SK-N-SH treated with all-trans-retinoic acid at 6 μM for 48 hours (cell line): ENCODE measurements around the gene FAT1.
"Not testable (repeated sequence)": the region's sequence is repeated elsewhere in the genome, so short reads cannot be mapped to it uniquely, and the experiment has no call there.

Experiments used
- ATAC-seq: fragments of 200-7000 bp; cut with Tn5 transposase; 3 replicates; pipeline ENCODE4 v1.9.1; 2020; ENCODE audit warnings: mild to moderate bottlenecking, moderate library complexity
- BACH2 ChIP-seq: fragments of 250-450 bp; sonication (Bioruptor Pico); IDR thresholded peaks from 2 replicates; pipeline ENCODE4 v1.9.0; 2021; ENCODE audit warnings: mild to moderate bottlenecking, borderline replicate concordance
- CSDC2 ChIP-seq: fragments of 250-450 bp; sonication (Bioruptor Pico); IDR thresholded peaks from 2 replicates; pipeline ENCODE4 v1.5.0; 2020; ENCODE audit warnings: mild to moderate bottlenecking, moderate library complexity
- ESRRG ChIP-seq: fragments of 250-450 bp; sonication (Bioruptor Pico); IDR thresholded peaks from 2 replicates; pipeline ENCODE4 v1.6.1; 2021; ENCODE audit warnings: mild to moderate bottlenecking
- GLIS3 ChIP-seq: fragments of 250-450 bp; sonication (Bioruptor Pico); IDR thresholded peaks from 2 replicates; pipeline ENCODE4 v1.5.0; 2020; ENCODE audit warnings: mild to moderate bottlenecking, moderate library complexity
- ISL1 ChIP-seq: fragments of 250-450 bp; sonication (Bioruptor Pico); IDR thresholded peaks from 2 replicates; pipeline ENCODE4 v2.1.2; 2022; ENCODE audit warnings: mild to moderate bottlenecking, moderate library complexity
- OSR1 ChIP-seq: fragments of 250-450 bp; sonication (Bioruptor Pico); IDR thresholded peaks from 2 replicates; pipeline ENCODE4 v1.8.0; 2022; ENCODE audit warnings: moderate library complexity, mild to moderate bottlenecking, inconsistent platforms
- PPARA ChIP-seq: fragments of 250-450 bp; sonication (Bioruptor Pico); IDR thresholded peaks from 2 replicates; pipeline ENCODE4 v1.5.0; 2020; ENCODE audit warnings: mild to moderate bottlenecking, borderline replicate concordance
- RARB ChIP-seq: fragments of 250-450 bp; sonication (Bioruptor Pico); IDR thresholded peaks from 2 replicates; pipeline ENCODE4 v1.8.0; 2021; ENCODE audit warnings: mild to moderate bottlenecking, moderate library complexity
- SNAI2 ChIP-seq: fragments of 250-450 bp; sonication (Bioruptor Pico); IDR thresholded peaks from 2 replicates; pipeline ENCODE4 v1.5.0; 2020; ENCODE audit warnings: mild to moderate bottlenecking, moderate library complexity
- TCF4 ChIP-seq: fragments of 250-450 bp; sonication (Bioruptor Pico); IDR thresholded peaks from 2 replicates; pipeline ENCODE4 v1.8.0; 2021; ENCODE audit warnings: mild to moderate bottlenecking, moderate library complexity, borderline replicate concordance
- TOX ChIP-seq: fragments of 250-450 bp; sonication (Bioruptor Pico); IDR thresholded peaks from 2 replicates; pipeline ENCODE4 v1.8.0; 2021; ENCODE audit warnings: mild to moderate bottlenecking, moderate library complexity, borderline replicate concordance
- TSHZ2 ChIP-seq: fragments of 250-450 bp; sonication (Bioruptor Pico); IDR thresholded peaks from 2 replicates; pipeline ENCODE4 v1.5.0; 2020; ENCODE audit warnings: mild to moderate bottlenecking, moderate library complexity
- ZC3H10 ChIP-seq: fragments of 250-450 bp; sonication (Bioruptor Pico); IDR thresholded peaks from 2 replicates; pipeline ENCODE4 v1.5.1; 2021; ENCODE audit warnings: mild to moderate bottlenecking, moderate library complexity
- ZFP3 ChIP-seq: fragments of 250-450 bp; sonication (Bioruptor Pico); IDR thresholded peaks from 2 replicates; pipeline ENCODE4 v1.5.0; 2020; ENCODE audit warnings: mild to moderate bottlenecking, moderate library complexity
- ZFP30 ChIP-seq: fragments of 450-650 bp; formaldehyde crosslinking; IDR thresholded peaks from 2 replicates; pipeline ENCODE4 v1.5.0; 2022; ENCODE audit warnings: mild to moderate bottlenecking, moderate library complexity
- ZNF565 ChIP-seq: fragments of 450-650 bp; formaldehyde crosslinking; conservative IDR thresholded peaks from 2 replicates; pipeline ENCODE4 v1.5.0; 2020; ENCODE audit warnings: low read depth, mild to moderate bottlenecking, moderate library complexity
- ZNF70 ChIP-seq: fragments of 450-650 bp; formaldehyde crosslinking; IDR thresholded peaks from 2 replicates; pipeline ENCODE4 v1.5.0; 2020; ENCODE audit warnings: mild to moderate bottlenecking, moderate library complexity
- ZNF8 ChIP-seq: fragments of 450-650 bp; formaldehyde crosslinking; IDR thresholded peaks from 2 replicates; pipeline ENCODE4 v1.5.0; 2020; ENCODE audit warnings: mild to moderate bottlenecking, moderate library complexity
- TF ChIP-seq, protein P1 (sequence below): fragments of 250-450 bp; sonication (Bioruptor Pico); IDR thresholded peaks from 2 replicates; pipeline ENCODE4 v1.8.0; 2021; ENCODE audit warnings: low read depth, mild to moderate bottlenecking, moderate library complexity, borderline replicate concordance
- TF ChIP-seq, protein P2 (sequence below): fragments of 250-450 bp; sonication (Bioruptor Pico); IDR thresholded peaks from 2 replicates; pipeline ENCODE4 v1.5.1; 2021; ENCODE audit warnings: mild to moderate bottlenecking, moderate library complexity
- TF ChIP-seq, protein P3 (sequence below): fragments of 250-450 bp; sonication (Bioruptor Pico); IDR thresholded peaks from 2 replicates; pipeline ENCODE4 v1.5.1; 2020; ENCODE audit warnings: low read depth, mild to moderate bottlenecking, moderate library complexity

FAT1 gene

GRCh38 chr4:186660403-186660802, 63.3 kb downstream of the FAT1 start:
- TF ChIP-seq ZNF565 (CRISPR knock-in tag), result no peak
- TF ChIP-seq ZNF8, result no peak
- TF ChIP-seq, protein P1, sequence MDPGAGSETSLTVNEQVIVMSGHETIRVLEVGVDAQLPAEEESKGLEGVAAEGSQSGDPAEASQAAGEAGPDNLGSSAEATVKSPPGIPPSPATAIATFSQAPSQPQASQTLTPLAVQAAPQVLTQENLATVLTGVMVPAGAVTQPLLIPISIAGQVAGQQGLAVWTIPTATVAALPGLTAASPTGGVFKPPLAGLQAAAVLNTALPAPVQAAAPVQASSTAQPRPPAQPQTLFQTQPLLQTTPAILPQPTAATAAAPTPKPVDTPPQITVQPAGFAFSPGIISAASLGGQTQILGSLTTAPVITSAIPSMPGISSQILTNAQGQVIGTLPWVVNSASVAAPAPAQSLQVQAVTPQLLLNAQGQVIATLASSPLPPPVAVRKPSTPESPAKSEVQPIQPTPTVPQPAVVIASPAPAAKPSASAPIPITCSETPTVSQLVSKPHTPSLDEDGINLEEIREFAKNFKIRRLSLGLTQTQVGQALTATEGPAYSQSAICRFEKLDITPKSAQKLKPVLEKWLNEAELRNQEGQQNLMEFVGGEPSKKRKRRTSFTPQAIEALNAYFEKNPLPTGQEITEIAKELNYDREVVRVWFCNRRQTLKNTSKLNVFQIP (CRISPR knock-in tag), result no peak
- TF ChIP-seq PPARA (CRISPR knock-in tag), result no peak
- ATAC-seq, result no peak

GRCh38 chr4:186659935-186660334, 63.7 kb downstream of the FAT1 start:
- TF ChIP-seq TCF4 (CRISPR knock-in tag) (no peak), BACH2 (no peak), TOX (CRISPR knock-in tag) (no peak), ISL1 (CRISPR knock-in tag) (no peak), ESRRG (no peak), OSR1 (no peak), ZFP3 (CRISPR knock-in tag) (no peak), CSDC2 (CRISPR knock-in tag) (no peak)
- TF ChIP-seq, protein P2, sequence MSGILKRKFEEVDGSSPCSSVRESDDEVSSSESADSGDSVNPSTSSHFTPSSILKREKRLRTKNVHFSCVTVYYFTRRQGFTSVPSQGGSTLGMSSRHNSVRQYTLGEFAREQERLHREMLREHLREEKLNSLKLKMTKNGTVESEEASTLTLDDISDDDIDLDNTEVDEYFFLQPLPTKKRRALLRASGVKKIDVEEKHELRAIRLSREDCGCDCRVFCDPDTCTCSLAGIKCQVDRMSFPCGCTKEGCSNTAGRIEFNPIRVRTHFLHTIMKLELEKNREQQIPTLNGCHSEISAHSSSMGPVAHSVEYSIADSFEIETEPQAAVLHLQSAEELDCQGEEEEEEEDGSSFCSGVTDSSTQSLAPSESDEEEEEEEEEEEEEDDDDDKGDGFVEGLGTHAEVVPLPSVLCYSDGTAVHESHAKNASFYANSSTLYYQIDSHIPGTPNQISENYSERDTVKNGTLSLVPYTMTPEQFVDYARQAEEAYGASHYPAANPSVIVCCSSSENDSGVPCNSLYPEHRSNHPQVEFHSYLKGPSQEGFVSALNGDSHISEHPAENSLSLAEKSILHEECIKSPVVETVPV (CRISPR knock-in tag), result no peak

GRCh38 chr4:186659456-186659855, 64.2 kb downstream of the FAT1 start:
- ATAC-seq, result not testable (repeated sequence)

More at GRCh38 chr4:186659935-186660334, 63.7 kb downstream of the FAT1 start:
- no peak for ATAC-seq

DNA sequence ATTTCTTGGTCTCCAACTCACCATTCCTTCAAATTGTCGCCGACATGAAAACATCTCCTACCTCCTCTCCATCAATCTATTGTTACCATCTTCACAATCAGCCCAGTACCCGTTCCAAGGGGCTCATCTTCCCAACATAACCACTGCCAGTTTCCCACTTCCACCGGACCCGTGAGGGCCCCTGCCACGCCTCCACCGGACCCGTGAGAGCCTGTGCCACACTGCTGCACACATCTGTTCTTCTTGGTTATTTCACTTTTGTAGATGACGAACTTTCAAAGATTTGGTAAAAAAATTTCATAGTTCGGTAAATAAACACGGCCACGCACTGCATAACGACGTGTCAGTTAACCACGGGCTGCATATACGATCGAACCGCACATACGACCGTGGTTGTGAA, 65.0 kb downstream of the FAT1 start:
- no peak for ATAC-seq
- TF ChIP-seq ESRRG (no peak), RARB (CRISPR knock-in tag) (no peak), ZNF70 (CRISPR knock-in tag) (no peak), GLIS3 (CRISPR knock-in tag) (no peak), ZNF8 (no peak), ZFP3 (CRISPR knock-in tag) (no peak), TSHZ2 (no peak), SNAI2 (no peak), OSR1 (no peak), ZNF565 (CRISPR knock-in tag) (no peak), ZC3H10 (CRISPR knock-in tag) (no peak), ZFP30 (CRISPR knock-in tag) (no peak), BACH2 (no peak), TCF4 (CRISPR knock-in tag) (no peak), TOX (CRISPR knock-in tag) (no peak)
- TF ChIP-seq, protein P1 (CRISPR knock-in tag), result no peak
- TF ChIP-seq, protein P2 (CRISPR knock-in tag), result no peak
- TF ChIP-seq, protein P3, sequence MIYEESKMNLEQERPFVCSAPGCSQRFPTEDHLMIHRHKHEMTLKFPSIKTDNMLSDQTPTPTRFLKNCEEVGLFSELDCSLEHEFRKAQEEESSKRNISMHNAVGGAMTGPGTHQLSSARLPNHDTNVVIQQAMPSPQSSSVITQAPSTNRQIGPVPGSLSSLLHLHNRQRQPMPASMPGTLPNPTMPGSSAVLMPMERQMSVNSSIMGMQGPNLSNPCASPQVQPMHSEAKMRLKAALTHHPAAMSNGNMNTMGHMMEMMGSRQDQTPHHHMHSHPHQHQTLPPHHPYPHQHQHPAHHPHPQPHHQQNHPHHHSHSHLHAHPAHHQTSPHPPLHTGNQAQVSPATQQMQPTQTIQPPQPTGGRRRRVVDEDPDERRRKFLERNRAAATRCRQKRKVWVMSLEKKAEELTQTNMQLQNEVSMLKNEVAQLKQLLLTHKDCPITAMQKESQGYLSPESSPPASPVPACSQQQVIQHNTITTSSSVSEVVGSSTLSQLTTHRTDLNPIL, result no peak
